Mesendoderm (in vitro differentiated cells): ENCODE measurements around the gene SYNPO.

Experiments
- DNase-seq: peaks from one replicate; pipeline ENCODE4 v3.0.0; 2013
- H2AK5ac ChIP-seq: 2 replicates; pipeline ENCODE4 v1.6.1; 2013; ENCODE audit warnings: low read length, inconsistent platforms
- H2BK120ac ChIP-seq: 2 replicates; pipeline ENCODE4 v1.6.1; 2013; ENCODE audit warnings: low read depth, mild to moderate bottlenecking, low read length, moderate library complexity, mixed read lengths
- H2BK15ac ChIP-seq: replicated peaks from 2 replicates; pipeline ENCODE4 v1.6.1; 2013; ENCODE audit warnings: low read depth, mild to moderate bottlenecking, moderate library complexity
- H2BK5ac ChIP-seq: 2 replicates; pipeline ENCODE4 v1.6.1; 2013; ENCODE audit warnings: low read length, inconsistent platforms
- H3K18ac ChIP-seq: 2 replicates; pipeline ENCODE4 v1.6.1; 2013; ENCODE audit warnings: mild to moderate bottlenecking, low read length, mixed read lengths
- H3K23ac ChIP-seq: one replicate; pipeline ENCODE4 v1.6.1; 2013; ENCODE audit warnings: low read length
- H3K27ac ChIP-seq: 2 replicates; pipeline ENCODE4 v1.5.1; 2013; ENCODE audit warnings: low read depth, mild to moderate bottlenecking, inconsistent platforms, low read length, moderate library complexity
- H3K27me3 ChIP-seq: 2 replicates; pipeline ENCODE4 v1.6.1; 2013; ENCODE audit warnings: low read length, control low read depth, mild to moderate bottlenecking, inconsistent platforms; ENCODE audit not compliant: insufficient read depth, poor library complexity
- H3K36me3 ChIP-seq: 2 replicates; pipeline ENCODE4 v1.6.1; 2013; ENCODE audit warnings: low read length, inconsistent platforms; ENCODE audit not compliant: control insufficient read depth, insufficient read depth
- H3K4ac ChIP-seq: one replicate; pipeline ENCODE4 v1.6.1; 2013; ENCODE audit warnings: low read depth, mild to moderate bottlenecking, low read length, moderate library complexity
- H3K4me1 ChIP-seq: 2 replicates; pipeline ENCODE4 v1.6.1; 2013; ENCODE audit warnings: low read depth, low read length, inconsistent platforms; ENCODE audit not compliant: control insufficient read depth
- H3K4me2 ChIP-seq: 2 replicates; pipeline ENCODE4 v1.6.1; 2013; ENCODE audit warnings: low read length
- H3K4me3 ChIP-seq: 2 replicates; pipeline ENCODE4 v1.5.1; 2013; ENCODE audit warnings: mild to moderate bottlenecking, low read length
- H3K56ac ChIP-seq: one replicate; pipeline ENCODE4 v1.6.1; 2013; ENCODE audit warnings: low read length
- H3K79me1 ChIP-seq: 2 replicates; pipeline ENCODE4 v1.6.1; 2013; ENCODE audit warnings: low read length, inconsistent platforms
- H3K79me2 ChIP-seq: 2 replicates; pipeline ENCODE4 v1.6.1; 2013; ENCODE audit warnings: mild to moderate bottlenecking, low read length; ENCODE audit not compliant: control insufficient read depth, insufficient read depth
- H3K9ac ChIP-seq: 2 replicates; pipeline ENCODE4 v1.6.1; 2013; ENCODE audit warnings: low read length, inconsistent platforms
- H4K5ac ChIP-seq: one replicate; pipeline ENCODE4 v1.6.1; 2013; ENCODE audit warnings: low read length
- H4K8ac ChIP-seq: one replicate; pipeline ENCODE4 v1.6.1; 2013; ENCODE audit warnings: low read depth, mild to moderate bottlenecking, control low read depth, low read length, moderate library complexity
- WGBS: extraction: QIAGEN DNeasy Blood & Tissue Kit; methylation state at CpG from one replicate; pipeline ENCODE4 v1.1.7; 2013; ENCODE audit warnings: low lambda C conversion rate, missing lambda C conversion rate; ENCODE audit not compliant: insufficient coverage; ENCODE audit errors: extremely low coverage; 5-methylcytosine and 5-hydroxymethylcytosine counted together

Gene SYNPO

GRCh38 chr5:150627731-150628545 lies 12.5 kb upstream of the SYNPO start:
- no peak overlapping the region for H3K4me2 ChIP-seq
- no peak overlapping the region for H3K18ac ChIP-seq
- no CpG with 5 or more reads among the region's 5 CpGs for WGBS
- H3K56ac ChIP-seq = peak overlapping the region; percentile 53
- H3K4me3 ChIP-seq = no peak overlapping the region
- no peak overlapping the region for H2BK15ac ChIP-seq
- H2BK5ac ChIP-seq = no peak overlapping the region
- no peak overlapping the region for H2AK5ac ChIP-seq
- no peak overlapping the region for H3K9ac ChIP-seq
- H2BK120ac ChIP-seq = no peak overlapping the region
- DNase-seq = no peak
- H4K8ac ChIP-seq = no peak overlapping the region
- no peaks in the 10 kb centered on the region for H3K36me3 ChIP-seq
- H4K5ac ChIP-seq = no peak overlapping the region
- H3K27me3 ChIP-seq = no peaks in the 10 kb centered on the region
- no peak overlapping the region for H3K4ac ChIP-seq
- no peaks in the 10 kb centered on the region for H3K79me2 ChIP-seq
- H3K4me1 ChIP-seq = peaks cover 2% of the 10 kb centered on the region
- H3K27ac ChIP-seq = no peak overlapping the region
- no peak overlapping the region for H3K23ac ChIP-seq
- no peaks in the 10 kb centered on the region for H3K79me1 ChIP-seq

- Histone ChIP-seq H3K18ac (no peak overlapping the region), H3K4me2 (no peak overlapping the region), H3K36me3 (no peaks in the 10 kb centered on the region), H2AK5ac (no peak overlapping the region), H3K23ac (no peak overlapping the region), H3K4me1 (peaks cover 2% of the 10 kb centered on the region), H2BK120ac (no peak overlapping the region), H4K8ac (no peak overlapping the region), H2BK15ac (no peak overlapping the region), H3K27ac (no peak overlapping the region), H3K4ac (no peak overlapping the region), H2BK5ac (no peak overlapping the region), H3K27me3 (no peaks in the 10 kb centered on the region), H3K4me3 (no peak overlapping the region), H3K56ac (no peak overlapping the region), H3K79me2 (no peaks in the 10 kb centered on the region), H4K5ac (no peak overlapping the region), H3K9ac (no peak overlapping the region), H3K79me1 (no peaks in the 10 kb centered on the region)
- no CpG with 5 or more reads among the region's 12 CpGs for WGBS
- DNase-seq = no peak
Measured at GRCh38 chr5:150628936-150629485, 11.4 kb upstream of the SYNPO start.

GRCh38 chr5:150630016-150630415 lies 10.4 kb upstream of the SYNPO start:
- Histone ChIP-seq H2BK5ac (no peak overlapping the region), H3K4ac (no peak overlapping the region), H3K56ac (no peak overlapping the region), H3K23ac (no peak overlapping the region), H3K9ac (no peak overlapping the region), H3K18ac (no peak overlapping the region), H3K79me2 (no peaks in the 10 kb centered on the region), H4K8ac (no peak overlapping the region), H3K4me3 (no peak overlapping the region), H3K4me2 (no peak overlapping the region), H3K79me1 (no peaks in the 10 kb centered on the region), H4K5ac (no peak overlapping the region), H3K27me3 (no peaks in the 10 kb centered on the region), H3K27ac (no peak overlapping the region), H2BK15ac (no peak overlapping the region), H2AK5ac (no peak overlapping the region), H3K4me1 (no peaks in the 10 kb centered on the region), H2BK120ac (no peak overlapping the region), H3K36me3 (no peaks in the 10 kb centered on the region)
- no peak for DNase-seq
- WGBS = no CpG with 5 or more reads among the region's 6 CpGs

- WGBS = no CpG with 5 or more reads among the region's 9 CpGs
- no peak overlapping the region for H3K4me2 ChIP-seq
- no peaks in the 10 kb centered on the region for H3K79me2 ChIP-seq
Measured at GRCh38 chr5:150630461-150631325, 9.8 kb upstream of the SYNPO start.

GRCh38 chr5:150631326-150631701 lies 9.1 kb upstream of the SYNPO start:
- DNase-seq = no peak
- no peak overlapping the region for H3K4me3 ChIP-seq
- H3K4me1 ChIP-seq = no peaks in the 10 kb centered on the region
- no peak overlapping the region for H4K8ac ChIP-seq
- no peak overlapping the region for H3K27ac ChIP-seq
- no peaks in the 10 kb centered on the region for H3K79me1 ChIP-seq
- no peaks in the 10 kb centered on the region for H3K36me3 ChIP-seq
- no peak overlapping the region for H3K9ac ChIP-seq
- H3K27me3 ChIP-seq = no peaks in the 10 kb centered on the region
- H2AK5ac ChIP-seq = no peak overlapping the region
- no peak overlapping the region for H3K56ac ChIP-seq
- no peak overlapping the region for H4K5ac ChIP-seq
- no peak overlapping the region for H2BK120ac ChIP-seq
- H3K4me2 ChIP-seq = no peak overlapping the region
- H2BK5ac ChIP-seq = no peak overlapping the region
- H2BK15ac ChIP-seq = no peak overlapping the region
- no peaks in the 10 kb centered on the region for H3K79me2 ChIP-seq
- no CpG with 5 or more reads among the region's 6 CpGs for WGBS
- H3K4ac ChIP-seq = no peak overlapping the region
- H3K18ac ChIP-seq = no peak overlapping the region
- H3K23ac ChIP-seq = no peak overlapping the region

More at GRCh38 chr5:150630461-150631325, 9.8 kb upstream of the SYNPO start:
- Histone ChIP-seq H3K36me3 (no peaks in the 10 kb centered on the region), H3K23ac (no peak overlapping the region), H3K27me3 (no peaks in the 10 kb centered on the region), H3K4me3 (no peak overlapping the region), H2BK5ac (no peak overlapping the region), H3K56ac (no peak overlapping the region), H4K8ac (no peak overlapping the region), H2BK15ac (no peak overlapping the region), H2AK5ac (no peak overlapping the region), H2BK120ac (no peak overlapping the region), H3K9ac (no peak overlapping the region), H3K18ac (no peak overlapping the region), H3K79me1 (no peaks in the 10 kb centered on the region), H3K27ac (no peak overlapping the region), H3K4me1 (no peaks in the 10 kb centered on the region), H4K5ac (no peak overlapping the region), H3K4ac (no peak overlapping the region)
- no peak for DNase-seq
